Effector memory CD4-positive, alpha-beta T cell (primary cell): Measurements from ENCODE around the gene RNU5D-1.
"Not testable (repeated sequence)": the region's sequence is repeated elsewhere in the genome, so short reads cannot be mapped to it uniquely, and the experiment has no call there.

Source experiments
- DNase-seq, 3 donors: peaks; one replicate each; pipeline ENCODE4 v3.0.0-alpha.2; 2020
- H3K27ac ChIP-seq: 2 replicates; pipeline ENCODE4 v1.7.0; 2013; ENCODE audit warnings: mild to moderate bottlenecking, low read length, moderate library complexity; ENCODE audit not compliant: insufficient read depth, poor library complexity, severe bottlenecking
- H3K27me3 ChIP-seq: replicated peaks from 2 replicates; pipeline ENCODE4 v1.7.0; 2013; ENCODE audit warnings: mild to moderate bottlenecking, low read length; ENCODE audit not compliant: insufficient read depth, control insufficient read depth, poor library complexity, severe bottlenecking
- H3K36me3 ChIP-seq: 2 replicates; pipeline ENCODE4 v1.7.0; 2013; ENCODE audit warnings: mild to moderate bottlenecking, low read length, moderate library complexity; ENCODE audit not compliant: control insufficient read depth, insufficient read depth
- H3K4me1 ChIP-seq: 2 replicates; pipeline ENCODE4 v1.7.0; 2013; ENCODE audit warnings: low read length, mild to moderate bottlenecking; ENCODE audit not compliant: control insufficient read depth, insufficient read depth, poor library complexity, severe bottlenecking
- H3K4me3 ChIP-seq: 2 replicates; pipeline ENCODE4 v1.7.0; 2013; ENCODE audit warnings: low read length, low read depth, mild to moderate bottlenecking; ENCODE audit not compliant: insufficient read depth, poor library complexity, severe bottlenecking
- H3K9me3 ChIP-seq: 2 replicates; pipeline ENCODE4 v1.7.0; 2013; ENCODE audit warnings: mild to moderate bottlenecking, low read length, moderate library complexity; ENCODE audit not compliant: control insufficient read depth

RNU5D-1 gene

GRCh38 chr1:44701141-44701573 is 29.8 kb downstream of the RNU5D-1 start:
- Histone ChIP-seq H3K36me3 (no peaks in the 10 kb centered on the region), H3K9me3 (no peaks in the 10 kb centered on the region), H3K27ac (no peak overlapping the region), H3K4me1 (peaks cover 5% of the 10 kb centered on the region), H3K27me3 (no peaks in the 10 kb centered on the region), H3K4me3 (no peak overlapping the region)
- no peak for DNase-seq

- Histone ChIP-seq H3K27ac (no peak overlapping the region), H3K27me3 (no peaks in the 10 kb centered on the region), H3K9me3 (no peaks in the 10 kb centered on the region), H3K4me3 (no peak overlapping the region), H3K4me1 (peaks cover 5% of the 10 kb centered on the region), H3K36me3 (no peaks in the 10 kb centered on the region)
- DNase-seq: no peak
These were observed 30.4 kb downstream of the RNU5D-1 start for GRCh38 chr1:44700573-44700972.

GRCh38 chr1:44699375-44699774 is 31.6 kb downstream of the RNU5D-1 start:
- not testable (repeated sequence) for H3K4me3 ChIP-seq, DNase-seq, H3K27me3 ChIP-seq, H3K9me3 ChIP-seq, H3K36me3 ChIP-seq, H3K27ac ChIP-seq, H3K4me1 ChIP-seq

GRCh38 chr1:44698138-44698537 is 32.8 kb downstream of the RNU5D-1 start:
- Histone ChIP-seq H3K4me1 (peaks cover 5% of the 10 kb centered on the region), H3K27me3 (no peaks in the 10 kb centered on the region), H3K36me3 (no peaks in the 10 kb centered on the region), H3K27ac (no peak overlapping the region), H3K4me3 (no peak overlapping the region), H3K9me3 (no peaks in the 10 kb centered on the region)
- DNase-seq: no peak

- H3K4me1 ChIP-seq: peaks cover 5% of the 10 kb centered on the region
- no peaks in the 10 kb centered on the region for H3K36me3 ChIP-seq
- no peak for DNase-seq
- H3K27ac ChIP-seq: no peak overlapping the region
- no peaks in the 10 kb centered on the region for H3K9me3 ChIP-seq
- no peaks in the 10 kb centered on the region for H3K27me3 ChIP-seq
- no peak overlapping the region for H3K4me3 ChIP-seq
These were observed 34.1 kb downstream of the RNU5D-1 start for GRCh38 chr1:44696789-44697345.

- DNase-seq: no peak
- Histone ChIP-seq H3K4me1 (peaks cover 5% of the 10 kb centered on the region), H3K27ac (no peak overlapping the region), H3K9me3 (no peaks in the 10 kb centered on the region), H3K27me3 (no peaks in the 10 kb centered on the region), H3K4me3 (no peak overlapping the region), H3K36me3 (no peaks in the 10 kb centered on the region)
These were observed 34.9 kb downstream of the RNU5D-1 start for GRCh38 chr1:44696101-44696500.

- no peak for DNase-seq
- Histone ChIP-seq H3K9me3 (no peaks in the 10 kb centered on the region), H3K27ac (no peak overlapping the region), H3K4me1 (peaks cover 5% of the 10 kb centered on the region), H3K27me3 (no peaks in the 10 kb centered on the region), H3K4me3 (no peak overlapping the region), H3K36me3 (no peaks in the 10 kb centered on the region)
These were observed 35.3 kb downstream of the RNU5D-1 start for GRCh38 chr1:44695671-44696070.

- Histone ChIP-seq H3K27me3 (no peaks in the 10 kb centered on the region), H3K27ac (no peak overlapping the region), H3K9me3 (no peaks in the 10 kb centered on the region), H3K4me1 (peaks cover 5% of the 10 kb centered on the region), H3K4me3 (no peak overlapping the region), H3K36me3 (no peaks in the 10 kb centered on the region)
- DNase-seq: no peak
These were observed 36.0 kb downstream of the RNU5D-1 start for GRCh38 chr1:44694863-44695478.

- Histone ChIP-seq H3K27ac (no peak overlapping the region), H3K9me3 (no peaks in the 10 kb centered on the region), H3K4me3 (no peak overlapping the region), H3K36me3 (no peaks in the 10 kb centered on the region), H3K27me3 (no peaks in the 10 kb centered on the region), H3K4me1 (peaks cover 5% of the 10 kb centered on the region)
- DNase-seq: no peak
These were observed 37.1 kb downstream of the RNU5D-1 start for GRCh38 chr1:44693900-44694299.

GRCh38 chr1:44693159-44693558 is 37.8 kb downstream of the RNU5D-1 start:
- DNase-seq: no peak
- no peaks in the 10 kb centered on the region for H3K9me3 ChIP-seq
- H3K36me3 ChIP-seq: no peaks in the 10 kb centered on the region
- H3K4me1 ChIP-seq: peaks cover 5% of the 10 kb centered on the region
- no peak overlapping the region for H3K4me3 ChIP-seq
- no peak overlapping the region for H3K27ac ChIP-seq
- no peaks in the 10 kb centered on the region for H3K27me3 ChIP-seq
